HG02938 (cell line): ENCODE measurements around the gene SIRT6.
"Not testable (repeated sequence)": the region's sequence is repeated elsewhere in the genome, so short reads cannot be mapped to it uniquely, and the experiment has no call there.

Experiments
- ATAC-seq: cut with Tn5 transposase; IDR thresholded peaks from one replicate; pipeline ENCODE4 v1.9.1; 2021; ENCODE audit warnings: mild to moderate bottlenecking, moderate library complexity; ENCODE audit not compliant: unreplicated experiment

The SIRT6 gene

GRCh38 chr19:4175669-4175931, 6.8 kb downstream of the SIRT6 start:
- ATAC-seq, result no peak

- ATAC-seq, result no peak
Measured at GRCh38 chr19:4174895-4175668, 7.3 kb downstream of the SIRT6 start.

GRCh38 chr19:4174213-4174894, 8.0 kb downstream of the SIRT6 start:
- ATAC-seq, result no peak

GRCh38 chr19:4173479-4174212, 8.7 kb downstream of the SIRT6 start:
- no peak for ATAC-seq

GRCh38 chr19:4172861-4173473, 9.4 kb downstream of the SIRT6 start:
- ATAC-seq, result no peak

GRCh38 chr19:4171676-4172075, 10.7 kb downstream of the SIRT6 start:
- ATAC-seq, result no peak

- no peak for ATAC-seq
Measured at GRCh38 chr19:4164262-4164661, 18.1 kb downstream of the SIRT6 start.

GRCh38 chr19:4161415-4162077, 20.8 kb downstream of the SIRT6 start:
- ATAC-seq, result no peak

- ATAC-seq, result not testable (repeated sequence)
Measured at GRCh38 chr19:4157971-4158370, 24.4 kb downstream of the SIRT6 start.

GRCh38 chr19:4157164-4157563, 25.2 kb downstream of the SIRT6 start:
- ATAC-seq, result no peak

- ATAC-seq, result no peak
Measured at GRCh38 chr19:4154571-4155312, 27.6 kb downstream of the SIRT6 start.

- ATAC-seq, result no peak
Measured at GRCh38 chr19:4152241-4152998, 29.9 kb downstream of the SIRT6 start.

GRCh38 chr19:4151623-4152022, 30.7 kb downstream of the SIRT6 start:
- ATAC-seq, result no peak

- no peak for ATAC-seq
Measured at GRCh38 chr19:4149518-4150288, 32.7 kb downstream of the SIRT6 start.

- ATAC-seq, result no peak
Measured at GRCh38 chr19:4144666-4145249, 37.6 kb downstream of the SIRT6 start.

- ATAC-seq, result not testable (repeated sequence)
Measured at GRCh38 chr19:4142916-4143315, 39.4 kb downstream of the SIRT6 start.

GRCh38 chr19:4140237-4140711, 42.1 kb downstream of the SIRT6 start:
- no peak for ATAC-seq

GRCh38 chr19:4139614-4140236, 42.6 kb downstream of the SIRT6 start:
- ATAC-seq, result no peak
